ENCODE measurements around the gene SRMS.

DNA sequence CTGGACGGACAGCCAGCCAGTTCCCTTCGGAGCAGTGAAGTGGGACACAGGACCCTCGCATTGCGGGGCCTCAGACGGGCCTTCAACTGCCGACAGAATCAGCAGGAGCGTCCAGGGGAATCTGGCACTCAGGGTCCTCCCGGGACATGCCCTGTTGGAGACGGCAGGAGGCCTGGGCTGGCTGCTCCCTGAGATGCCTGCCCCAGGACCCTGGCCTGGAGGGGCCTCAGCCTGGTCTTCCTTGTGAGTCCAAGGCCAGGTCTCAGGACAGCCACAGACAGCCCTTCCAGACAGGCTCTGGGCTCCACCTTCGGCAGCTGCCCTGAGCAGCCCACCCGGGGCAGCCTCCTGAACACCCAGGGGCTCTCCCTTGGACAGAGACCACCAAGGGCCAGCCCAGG lies 41.1 kb upstream of the SRMS start:
- TF ChIP-seq, protein P1, sequence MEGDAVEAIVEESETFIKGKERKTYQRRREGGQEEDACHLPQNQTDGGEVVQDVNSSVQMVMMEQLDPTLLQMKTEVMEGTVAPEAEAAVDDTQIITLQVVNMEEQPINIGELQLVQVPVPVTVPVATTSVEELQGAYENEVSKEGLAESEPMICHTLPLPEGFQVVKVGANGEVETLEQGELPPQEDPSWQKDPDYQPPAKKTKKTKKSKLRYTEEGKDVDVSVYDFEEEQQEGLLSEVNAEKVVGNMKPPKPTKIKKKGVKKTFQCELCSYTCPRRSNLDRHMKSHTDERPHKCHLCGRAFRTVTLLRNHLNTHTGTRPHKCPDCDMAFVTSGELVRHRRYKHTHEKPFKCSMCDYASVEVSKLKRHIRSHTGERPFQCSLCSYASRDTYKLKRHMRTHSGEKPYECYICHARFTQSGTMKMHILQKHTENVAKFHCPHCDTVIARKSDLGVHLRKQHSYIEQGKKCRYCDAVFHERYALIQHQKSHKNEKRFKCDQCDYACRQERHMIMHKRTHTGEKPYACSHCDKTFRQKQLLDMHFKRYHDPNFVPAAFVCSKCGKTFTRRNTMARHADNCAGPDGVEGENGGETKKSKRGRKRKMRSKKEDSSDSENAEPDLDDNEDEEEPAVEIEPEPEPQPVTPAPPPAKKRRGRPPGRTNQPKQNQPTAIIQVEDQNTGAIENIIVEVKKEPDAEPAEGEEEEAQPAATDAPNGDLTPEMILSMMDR (IDR thresholded peaks at IDR 0.05): no peak
- no peak for TF ChIP-seq POLR2AphosphoS5 (IDR thresholded peaks at IDR 0.05)
